Measurements from ENCODE around the gene SLC22A23. TPM values are rescaled to one million over a fixed set of nuclear protein-coding genes. Genes with fewer than 3 reads are reported as not detected.
A peak's percentile ranks its signal among the peaks of the same experiment; 100 is the strongest.

SLC22A23 gene
- total and polyA plus RNA-seq, 2 donors = 7.0 to 16.4 TPM

DNA sequence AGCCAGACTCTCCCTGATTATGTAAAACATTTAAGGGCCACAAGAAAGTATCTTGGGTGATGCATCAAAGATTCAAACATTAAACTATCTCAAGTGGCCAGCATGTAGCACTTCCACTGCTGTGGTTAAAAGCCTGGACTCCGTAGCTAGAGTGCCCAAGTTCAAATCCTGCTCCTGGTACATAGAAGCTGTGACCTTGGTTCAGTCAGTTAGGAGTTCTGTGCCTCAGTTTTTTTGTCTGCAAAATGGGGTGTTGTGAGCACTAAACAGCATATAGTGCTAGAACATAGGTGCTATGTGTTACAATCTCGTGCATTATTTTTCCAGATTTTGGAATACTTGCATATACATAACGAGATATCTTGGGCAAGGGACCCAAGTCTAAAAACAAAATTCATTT lies 129.4 kb downstream of the SLC22A23 start:
- Histone ChIP-seq H3K27ac (ENCODE audit: low read depth in 1 of 2, low read length in 1 of 2) (no peak overlapping the region), H3K36me3 (ENCODE audit: control insufficient read depth in 2 of 2, insufficient read depth in 2 of 2, low read length in 1 of 2) (no peaks in the 10 kb centered on the region), H3K4me1 (ENCODE audit: control insufficient read depth in 2 of 2, insufficient read depth in 2 of 2, low read length in 2 of 2) (peaks cover 0 to 7% of the 10 kb centered on the region in 2 donors)

DNA sequence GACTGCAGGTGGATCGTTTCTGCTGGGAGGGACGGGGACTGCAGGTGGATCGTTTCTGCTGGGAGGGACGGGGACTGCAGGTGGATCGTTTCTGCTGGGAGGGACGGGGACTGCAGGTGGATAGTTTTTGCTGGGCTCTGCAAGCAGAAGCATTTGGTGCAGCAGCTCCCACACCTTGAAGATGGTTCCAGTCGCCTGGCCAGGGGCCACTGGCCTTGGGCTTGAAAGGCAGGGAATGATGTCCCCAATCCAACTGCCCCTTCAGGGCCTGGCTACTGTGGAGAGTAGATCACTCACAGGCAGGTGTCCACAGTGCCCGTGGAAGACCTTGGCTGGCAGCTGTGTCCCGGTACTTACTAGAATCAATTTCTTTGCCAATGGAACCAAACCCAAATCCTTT lies 129.9 kb downstream of the SLC22A23 start:
- no peaks in the 10 kb centered on the region for H3K9me3 ChIP-seq (ENCODE audit: control insufficient read depth in 2 of 2, insufficient read depth in 1 of 2, low read length in 1 of 2)
- peaks cover 0 to 7% of the 10 kb centered on the region in 2 donors for H3K4me1 ChIP-seq (ENCODE audit: control insufficient read depth in 2 of 2, insufficient read depth in 2 of 2, low read length in 2 of 2)
- no peaks in the 10 kb centered on the region for H3K27me3 ChIP-seq (ENCODE audit: control insufficient read depth in 2 of 2, insufficient read depth in 1 of 2, low read length in 1 of 2)
- no peak for DNase-seq (ENCODE audit: low read depth in 6 of 9, low spot score in 9 of 9)
- 96% methylated on average over 9 of the region's 9 CpGs for WGBS
- H3K4me3 ChIP-seq (ENCODE audit: low read length in 2 of 2) = no peak overlapping the region
- no peak overlapping the region for H3K27ac ChIP-seq (ENCODE audit: low read depth in 1 of 2, low read length in 1 of 2)
- H3K36me3 ChIP-seq (ENCODE audit: control insufficient read depth in 2 of 2, insufficient read depth in 2 of 2, low read length in 1 of 2) = no peaks in the 10 kb centered on the region

More for the DNA sequence above, 129.4 kb downstream of the SLC22A23 start:
- H3K27me3 ChIP-seq (ENCODE audit: control insufficient read depth in 2 of 2, insufficient read depth in 1 of 2, low read length in 1 of 2) = no peaks in the 10 kb centered on the region
- no peak overlapping the region for H3K4me3 ChIP-seq (ENCODE audit: low read length in 2 of 2)
- 80% methylated on average over 3 of the region's 3 CpGs for WGBS
- no peaks in the 10 kb centered on the region for H3K9me3 ChIP-seq (ENCODE audit: control insufficient read depth in 2 of 2, insufficient read depth in 1 of 2, low read length in 1 of 2)
- DNase-seq (ENCODE audit: low read depth in 6 of 9, low spot score in 9 of 9) = no peak

DNA sequence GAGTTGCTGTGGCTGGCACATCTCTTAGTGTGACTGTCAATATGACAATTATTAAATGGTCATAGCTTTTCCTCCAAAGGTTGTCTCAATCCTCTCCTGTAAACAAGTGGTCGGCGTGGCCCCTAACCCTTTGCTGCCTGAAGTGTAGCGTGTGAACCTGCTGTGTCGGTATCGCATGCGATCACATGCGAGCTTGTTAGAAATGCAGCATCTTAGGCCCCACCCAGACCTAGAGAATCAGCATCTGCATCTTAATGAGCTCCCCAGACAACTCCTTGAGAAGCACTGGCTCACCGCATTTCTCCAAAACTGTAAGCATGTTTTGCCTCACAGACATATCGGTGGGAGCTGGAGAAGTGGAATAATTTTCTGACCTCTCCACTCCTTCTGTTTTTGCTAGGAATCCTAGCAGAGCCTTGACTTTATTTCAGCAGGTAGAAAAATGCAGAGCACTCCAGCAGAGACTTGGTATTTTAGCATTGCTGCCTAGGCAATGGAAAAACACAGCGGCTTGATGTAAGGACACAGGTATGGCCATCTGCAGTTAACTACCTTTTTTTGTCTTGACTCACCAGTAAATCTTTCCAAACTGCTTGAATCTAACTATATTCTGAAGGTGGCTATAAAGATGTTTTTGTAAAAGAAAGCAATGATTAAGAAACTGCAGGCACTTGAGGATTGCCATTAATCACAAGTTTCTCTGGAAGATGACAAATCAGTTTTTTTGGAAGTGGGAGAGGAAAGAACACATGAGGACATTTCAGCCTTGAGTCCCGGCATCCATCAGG lies 130.5 kb downstream of the SLC22A23 start:
- no peak overlapping the region for H3K4me3 ChIP-seq (ENCODE audit: low read length in 2 of 2)
- no peaks in the 10 kb centered on the region for H3K36me3 ChIP-seq (ENCODE audit: control insufficient read depth in 2 of 2, insufficient read depth in 2 of 2, low read length in 1 of 2)
- no peaks in the 10 kb centered on the region for H3K27me3 ChIP-seq (ENCODE audit: control insufficient read depth in 2 of 2, insufficient read depth in 1 of 2, low read length in 1 of 2)
- WGBS = 98% methylated on average over 11 of the region's 11 CpGs
- H3K4me1 ChIP-seq (ENCODE audit: control insufficient read depth in 2 of 2, insufficient read depth in 2 of 2, low read length in 2 of 2) = peaks cover 0 to 10% of the 10 kb centered on the region in 2 donors
- no peak overlapping the region for H3K27ac ChIP-seq (ENCODE audit: low read depth in 1 of 2, low read length in 1 of 2)
- no peaks in the 10 kb centered on the region for H3K9me3 ChIP-seq (ENCODE audit: control insufficient read depth in 2 of 2, insufficient read depth in 1 of 2, low read length in 1 of 2)
- no peak for DNase-seq (ENCODE audit: low read depth in 6 of 9, low spot score in 9 of 9)

DNA sequence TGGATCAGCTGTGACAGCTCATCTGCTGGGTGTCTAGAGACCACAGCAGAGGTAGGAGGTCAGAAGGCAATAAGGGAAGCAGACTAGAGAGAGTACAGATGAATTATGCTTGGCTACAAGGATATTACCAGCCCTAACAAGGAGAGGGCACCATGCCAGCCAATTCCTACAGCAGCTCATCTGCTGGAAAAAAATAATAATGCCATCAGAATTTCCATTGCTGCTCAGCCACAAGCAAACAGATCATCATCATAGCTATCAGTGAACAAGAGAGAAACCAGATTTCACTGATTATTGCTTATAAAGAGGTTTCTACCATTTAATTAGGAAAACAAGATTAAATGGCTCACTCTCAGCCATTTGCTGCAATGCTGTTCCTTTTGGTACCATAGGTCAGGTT lies 131.6 kb downstream of the SLC22A23 start:
- Histone ChIP-seq H3K27ac (ENCODE audit: low read depth in 1 of 2, low read length in 1 of 2) (peak overlapping the region in 1 of 2 donors; percentile 30), H3K4me1 (ENCODE audit: control insufficient read depth in 2 of 2, insufficient read depth in 2 of 2, low read length in 2 of 2) (peaks cover 0 to 10% of the 10 kb centered on the region in 2 donors)
- DNase-seq (ENCODE audit: low read depth in 6 of 9, low spot score in 9 of 9) = no peak

DNA sequence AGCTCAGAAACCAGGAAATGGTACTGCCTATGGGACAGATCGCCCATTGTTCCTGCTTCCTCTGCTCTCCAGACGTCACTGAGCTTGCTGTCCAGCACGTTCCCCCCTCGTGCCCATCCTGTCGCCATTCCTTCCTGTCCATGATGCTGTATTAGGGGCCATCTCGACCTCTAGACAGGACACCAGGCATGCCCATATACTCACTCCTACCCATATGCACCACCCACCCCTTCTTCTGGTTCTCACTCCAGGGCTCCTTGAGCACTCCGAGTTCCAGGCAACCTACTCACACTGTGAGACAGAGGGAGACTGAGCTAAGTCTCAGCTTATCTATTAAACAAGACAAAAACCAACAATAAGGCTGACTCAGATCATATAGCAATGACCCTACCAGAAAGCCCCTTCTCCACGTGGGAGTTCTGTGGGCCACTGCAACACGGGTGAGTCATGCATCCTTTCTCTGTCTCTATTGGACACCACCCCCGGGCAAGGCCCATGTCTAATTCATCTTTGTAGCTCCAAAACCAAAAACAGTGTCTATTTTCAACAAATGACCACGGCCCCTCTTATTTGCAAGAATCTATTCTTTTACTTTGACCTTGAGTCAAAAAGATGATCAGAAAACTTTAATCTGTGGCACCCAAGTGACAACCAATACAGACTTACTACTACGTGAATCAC lies 132.4 kb downstream of the SLC22A23 start:
- H3K27ac ChIP-seq (ENCODE audit: low read depth in 1 of 2, low read length in 1 of 2) = peak overlapping the region in 1 of 2 donors; percentile 55
- no peak for DNase-seq (ENCODE audit: low read depth in 6 of 9, low spot score in 9 of 9)
- H3K4me3 ChIP-seq (ENCODE audit: low read length in 2 of 2) = no peak overlapping the region
- H3K4me1 ChIP-seq (ENCODE audit: control insufficient read depth in 2 of 2, insufficient read depth in 2 of 2, low read length in 2 of 2) = peaks cover 0 to 10% of the 10 kb centered on the region in 2 donors
- no peaks in the 10 kb centered on the region for H3K9me3 ChIP-seq (ENCODE audit: control insufficient read depth in 2 of 2, insufficient read depth in 1 of 2, low read length in 1 of 2)
- no peaks in the 10 kb centered on the region for H3K36me3 ChIP-seq (ENCODE audit: control insufficient read depth in 2 of 2, insufficient read depth in 2 of 2, low read length in 1 of 2)
- 92% methylated on average over 12 of the region's 12 CpGs for WGBS
- H3K27me3 ChIP-seq (ENCODE audit: control insufficient read depth in 2 of 2, insufficient read depth in 1 of 2, low read length in 1 of 2) = no peaks in the 10 kb centered on the region

More for the DNA sequence above, 131.6 kb downstream of the SLC22A23 start:
- H3K36me3 ChIP-seq (ENCODE audit: control insufficient read depth in 2 of 2, insufficient read depth in 2 of 2, low read length in 1 of 2) = no peaks in the 10 kb centered on the region
- H3K4me3 ChIP-seq (ENCODE audit: low read length in 2 of 2) = no peak overlapping the region
- no peaks in the 10 kb centered on the region for H3K27me3 ChIP-seq (ENCODE audit: control insufficient read depth in 2 of 2, insufficient read depth in 1 of 2, low read length in 1 of 2)
- H3K9me3 ChIP-seq (ENCODE audit: control insufficient read depth in 2 of 2, insufficient read depth in 1 of 2, low read length in 1 of 2) = no peaks in the 10 kb centered on the region

DNA sequence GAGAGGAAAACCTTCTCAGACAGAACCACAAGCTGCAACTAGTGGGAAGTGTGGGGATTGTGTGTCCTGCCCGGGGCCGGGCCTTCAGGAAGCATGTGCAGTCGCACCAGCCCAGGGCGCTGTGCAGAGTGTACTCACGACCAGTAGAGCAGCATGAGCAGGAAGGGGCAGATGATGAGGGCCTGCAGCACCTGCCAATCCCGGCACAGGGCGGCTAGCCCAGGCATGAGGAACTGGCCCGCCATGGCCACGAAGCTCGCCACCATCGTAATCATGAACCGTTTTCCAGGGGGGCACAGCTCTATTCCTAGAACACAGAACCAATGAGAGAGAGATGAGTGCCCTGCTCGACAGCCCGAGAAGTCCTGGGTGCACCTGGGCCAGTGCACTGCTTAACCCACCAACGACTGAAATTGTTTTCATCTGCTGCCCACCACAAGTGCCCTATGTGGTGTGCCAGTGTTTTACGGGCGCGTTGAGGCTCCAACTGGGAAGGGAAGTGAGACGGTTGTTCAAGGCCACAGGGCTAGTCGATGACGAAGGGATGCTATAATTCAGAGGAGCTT lies 133.1 kb downstream of the SLC22A23 start:
- no peaks in the 10 kb centered on the region for H3K36me3 ChIP-seq (ENCODE audit: control insufficient read depth in 2 of 2, insufficient read depth in 2 of 2, low read length in 1 of 2)
- H3K27ac ChIP-seq (ENCODE audit: low read depth in 1 of 2, low read length in 1 of 2) = peak overlapping the region in 1 of 2 donors; percentile 17
- H3K4me3 ChIP-seq (ENCODE audit: low read length in 2 of 2) = no peak overlapping the region
- peaks cover 0 to 1% of the 10 kb centered on the region in 2 donors for H3K27me3 ChIP-seq (ENCODE audit: control insufficient read depth in 2 of 2, insufficient read depth in 1 of 2, low read length in 1 of 2)
- no peaks in the 10 kb centered on the region for H3K9me3 ChIP-seq (ENCODE audit: control insufficient read depth in 2 of 2, insufficient read depth in 1 of 2, low read length in 1 of 2)
- no peak for DNase-seq (ENCODE audit: low read depth in 6 of 9, low spot score in 9 of 9)
- H3K4me1 ChIP-seq (ENCODE audit: control insufficient read depth in 2 of 2, insufficient read depth in 2 of 2, low read length in 2 of 2) = peaks cover 0 to 14% of the 10 kb centered on the region in 2 donors
- WGBS = 87% methylated on average over 21 of the region's 21 CpGs

DNA sequence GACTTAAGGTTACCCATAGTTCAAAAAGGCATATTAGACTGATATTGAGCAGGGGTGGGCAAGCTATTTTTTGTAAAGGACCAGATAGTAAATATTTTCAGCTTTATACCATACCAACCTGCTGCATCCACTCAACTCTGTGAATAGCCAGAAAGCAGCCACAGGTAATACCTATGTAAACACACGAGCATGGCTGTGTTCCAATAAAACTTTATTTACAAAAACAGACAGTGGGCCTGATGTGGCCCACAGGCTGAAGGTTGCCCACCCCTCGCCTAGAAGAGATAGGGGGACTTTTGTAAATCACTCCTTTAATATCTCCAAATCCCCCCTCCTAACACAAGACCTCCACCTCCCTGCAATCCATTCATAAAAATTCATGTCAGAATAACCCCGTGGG lies 133.7 kb downstream of the SLC22A23 start:
- Histone ChIP-seq H3K27me3 (ENCODE audit: control insufficient read depth in 2 of 2, insufficient read depth in 1 of 2, low read length in 1 of 2) (peaks cover 0 to 4% of the 10 kb centered on the region in 2 donors), H3K4me1 (ENCODE audit: control insufficient read depth in 2 of 2, insufficient read depth in 2 of 2, low read length in 2 of 2) (peaks cover 3 to 20% of the 10 kb centered on the region in 2 donors), H3K36me3 (ENCODE audit: control insufficient read depth in 2 of 2, insufficient read depth in 2 of 2, low read length in 1 of 2) (no peaks in the 10 kb centered on the region), H3K9me3 (ENCODE audit: control insufficient read depth in 2 of 2, insufficient read depth in 1 of 2, low read length in 1 of 2) (no peaks in the 10 kb centered on the region), H3K27ac (ENCODE audit: low read depth in 1 of 2, low read length in 1 of 2) (no peak overlapping the region), H3K4me3 (ENCODE audit: low read length in 2 of 2) (no peak overlapping the region)
- WGBS = 96% methylated on average over 3 of the region's 3 CpGs
- no peak for DNase-seq (ENCODE audit: low read depth in 6 of 9, low spot score in 9 of 9)

DNA sequence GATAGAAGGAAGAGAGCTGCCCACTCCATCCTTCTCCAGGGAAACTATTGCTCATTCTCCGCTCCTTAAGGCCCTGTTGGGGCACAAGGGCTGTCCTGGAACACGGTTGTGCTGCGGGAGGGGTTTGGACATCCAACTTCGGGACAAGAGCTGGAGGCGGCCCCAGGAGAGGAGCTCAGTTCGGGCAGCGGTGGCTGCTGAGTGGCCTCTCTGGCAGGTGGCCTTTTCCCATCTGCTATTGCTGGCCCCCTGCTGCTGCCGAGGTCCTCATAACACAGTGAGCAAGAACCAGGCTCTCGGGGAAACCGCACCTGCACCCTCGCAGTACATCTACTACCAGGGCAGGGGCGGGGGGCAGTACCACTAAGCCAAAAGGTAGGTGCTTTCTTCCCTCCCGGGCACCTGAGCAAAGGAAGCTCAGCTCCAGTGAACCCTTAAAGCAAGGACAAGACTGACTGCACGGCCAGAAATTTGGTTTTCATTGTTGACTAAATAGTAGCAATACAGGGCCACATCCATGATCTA lies 134.4 kb downstream of the SLC22A23 start:
- DNase-seq (ENCODE audit: low read depth in 6 of 9, low spot score in 9 of 9) = no peak
- Histone ChIP-seq H3K36me3 (ENCODE audit: control insufficient read depth in 2 of 2, insufficient read depth in 2 of 2, low read length in 1 of 2) (no peaks in the 10 kb centered on the region), H3K4me3 (ENCODE audit: low read length in 2 of 2) (no peak overlapping the region), H3K4me1 (ENCODE audit: control insufficient read depth in 2 of 2, insufficient read depth in 2 of 2, low read length in 2 of 2) (peaks cover 11 to 27% of the 10 kb centered on the region in 2 donors), H3K27ac (ENCODE audit: low read depth in 1 of 2, low read length in 1 of 2) (no peak overlapping the region), H3K9me3 (ENCODE audit: control insufficient read depth in 2 of 2, insufficient read depth in 1 of 2, low read length in 1 of 2) (no peaks in the 10 kb centered on the region), H3K27me3 (ENCODE audit: control insufficient read depth in 2 of 2, insufficient read depth in 1 of 2, low read length in 1 of 2) (peaks cover 0 to 9% of the 10 kb centered on the region in 2 donors)
- 96% methylated on average over 14 of the region's 14 CpGs for WGBS

DNA sequence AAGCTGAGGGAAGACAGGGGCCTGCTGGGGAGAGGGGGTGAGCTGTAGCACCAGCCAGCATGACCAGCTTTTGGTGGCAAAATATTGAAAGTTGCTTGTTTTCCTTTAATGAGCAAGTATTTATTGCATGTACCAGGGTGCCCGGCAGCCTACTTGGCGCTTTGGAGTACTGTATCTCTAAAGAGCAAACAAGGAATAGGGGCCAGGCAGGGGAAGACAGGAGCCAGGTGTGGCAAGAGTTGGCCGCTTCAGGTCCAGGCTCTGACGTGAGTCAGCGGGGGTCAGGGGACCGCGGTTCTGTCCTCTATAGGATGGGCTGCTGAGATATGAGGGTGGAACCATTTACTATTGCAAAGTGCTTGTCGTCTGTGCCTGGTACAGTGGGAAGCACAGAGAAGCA lies 135.0 kb downstream of the SLC22A23 start:
- DNase-seq (ENCODE audit: low read depth in 6 of 9, low spot score in 9 of 9) = no peak
- no peak overlapping the region for H3K27ac ChIP-seq (ENCODE audit: low read depth in 1 of 2, low read length in 1 of 2)
- peaks cover 0 to 15% of the 10 kb centered on the region in 2 donors for H3K27me3 ChIP-seq (ENCODE audit: control insufficient read depth in 2 of 2, insufficient read depth in 1 of 2, low read length in 1 of 2)
- no peaks in the 10 kb centered on the region for H3K9me3 ChIP-seq (ENCODE audit: control insufficient read depth in 2 of 2, insufficient read depth in 1 of 2, low read length in 1 of 2)
- 96% methylated on average over 8 of the region's 8 CpGs for WGBS
- H3K4me3 ChIP-seq (ENCODE audit: low read length in 2 of 2) = no peak overlapping the region
- peaks cover 11 to 33% of the 10 kb centered on the region in 2 donors for H3K4me1 ChIP-seq (ENCODE audit: control insufficient read depth in 2 of 2, insufficient read depth in 2 of 2, low read length in 2 of 2)
- H3K36me3 ChIP-seq (ENCODE audit: control insufficient read depth in 2 of 2, insufficient read depth in 2 of 2, low read length in 1 of 2) = no peaks in the 10 kb centered on the region

All from thymus (tissue), 11 donors.